Measurements from ENCODE around the gene CBARP.

The CBARP gene

DNA sequence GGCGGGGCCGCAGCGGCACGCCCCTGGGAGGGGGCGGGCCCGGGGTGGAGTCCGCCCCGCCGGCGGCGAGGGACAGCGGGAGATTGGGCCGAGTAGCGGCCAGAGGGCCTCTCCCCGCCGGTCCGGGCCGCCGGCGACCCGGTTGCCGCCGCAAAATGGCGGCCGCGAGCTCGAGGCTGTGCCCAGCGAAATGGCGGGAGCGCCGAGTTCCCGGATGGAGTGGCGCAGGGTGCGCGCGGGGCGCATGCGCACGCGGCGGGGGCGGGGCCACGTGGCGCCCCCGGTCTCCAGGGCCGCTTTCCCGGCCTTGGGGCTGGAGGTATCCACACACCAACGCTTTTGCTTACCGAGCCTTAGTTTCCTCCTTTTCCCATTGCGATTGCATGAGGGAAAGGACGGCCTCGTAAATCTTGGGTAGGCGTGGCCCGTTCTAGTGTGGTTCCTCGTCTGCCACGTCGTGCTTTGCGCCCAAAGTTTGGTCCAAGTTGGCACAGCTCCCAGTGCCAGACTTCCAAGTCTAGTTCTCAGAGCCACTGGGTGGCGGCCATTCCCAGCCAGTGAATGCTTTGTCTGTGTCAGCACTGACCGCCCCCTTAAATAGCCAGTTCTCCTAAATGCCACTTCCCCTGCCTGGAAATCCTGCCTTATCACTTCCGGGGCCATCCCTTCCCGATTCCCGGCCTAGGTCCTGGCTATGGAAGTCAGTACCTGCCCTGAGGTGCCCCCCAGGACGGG is 31.8 kb upstream of the CBARP start (continued):
- TF ChIP-seq, protein P1, sequence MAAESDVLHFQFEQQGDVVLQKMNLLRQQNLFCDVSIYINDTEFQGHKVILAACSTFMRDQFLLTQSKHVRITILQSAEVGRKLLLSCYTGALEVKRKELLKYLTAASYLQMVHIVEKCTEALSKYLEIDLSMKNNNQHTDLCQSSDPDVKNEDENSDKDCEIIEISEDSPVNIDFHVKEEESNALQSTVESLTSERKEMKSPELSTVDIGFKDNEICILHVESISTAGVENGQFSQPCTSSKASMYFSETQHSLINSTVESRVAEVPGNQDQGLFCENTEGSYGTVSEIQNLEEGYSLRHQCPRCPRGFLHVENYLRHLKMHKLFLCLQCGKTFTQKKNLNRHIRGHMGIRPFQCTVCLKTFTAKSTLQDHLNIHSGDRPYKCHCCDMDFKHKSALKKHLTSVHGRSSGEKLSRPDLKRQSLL (tag by site-specific recombination; IDR thresholded peaks at IDR 0.05): no peak
- TF ChIP-seq, protein P2, sequence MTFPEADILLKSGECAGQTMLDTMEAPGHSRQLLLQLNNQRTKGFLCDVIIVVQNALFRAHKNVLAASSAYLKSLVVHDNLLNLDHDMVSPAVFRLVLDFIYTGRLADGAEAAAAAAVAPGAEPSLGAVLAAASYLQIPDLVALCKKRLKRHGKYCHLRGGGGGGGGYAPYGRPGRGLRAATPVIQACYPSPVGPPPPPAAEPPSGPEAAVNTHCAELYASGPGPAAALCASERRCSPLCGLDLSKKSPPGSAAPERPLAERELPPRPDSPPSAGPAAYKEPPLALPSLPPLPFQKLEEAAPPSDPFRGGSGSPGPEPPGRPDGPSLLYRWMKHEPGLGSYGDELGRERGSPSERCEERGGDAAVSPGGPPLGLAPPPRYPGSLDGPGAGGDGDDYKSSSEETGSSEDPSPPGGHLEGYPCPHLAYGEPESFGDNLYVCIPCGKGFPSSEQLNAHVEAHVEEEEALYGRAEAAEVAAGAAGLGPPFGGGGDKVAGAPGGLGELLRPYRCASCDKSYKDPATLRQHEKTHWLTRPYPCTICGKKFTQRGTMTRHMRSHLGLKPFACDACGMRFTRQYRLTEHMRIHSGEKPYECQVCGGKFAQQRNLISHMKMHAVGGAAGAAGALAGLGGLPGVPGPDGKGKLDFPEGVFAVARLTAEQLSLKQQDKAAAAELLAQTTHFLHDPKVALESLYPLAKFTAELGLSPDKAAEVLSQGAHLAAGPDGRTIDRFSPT (tag by site-specific recombination; IDR thresholded peaks at IDR 0.05): peak; percentile 20; the same call in 1 of the 2 replicates
- no peak for TF ChIP-seq ZNF311 (tag by site-specific recombination; IDR thresholded peaks at IDR 0.05; ENCODE audit: borderline replicate concordance)
- no peak for TF ChIP-seq ZNF549 (tag by site-specific recombination; IDR thresholded peaks at IDR 0.05)
- TF ChIP-seq MEIS1 (CRISPR knock-in tag; IDR thresholded peaks at IDR 0.05; ENCODE audit: borderline replicate concordance): no peak
- no peak for TF ChIP-seq ZNF792 (tag by site-specific recombination; IDR thresholded peaks at IDR 0.05)
- TF ChIP-seq ZNF112 (tag by site-specific recombination; IDR thresholded peaks at IDR 0.05): no peak
- TF ChIP-seq, protein P3, sequence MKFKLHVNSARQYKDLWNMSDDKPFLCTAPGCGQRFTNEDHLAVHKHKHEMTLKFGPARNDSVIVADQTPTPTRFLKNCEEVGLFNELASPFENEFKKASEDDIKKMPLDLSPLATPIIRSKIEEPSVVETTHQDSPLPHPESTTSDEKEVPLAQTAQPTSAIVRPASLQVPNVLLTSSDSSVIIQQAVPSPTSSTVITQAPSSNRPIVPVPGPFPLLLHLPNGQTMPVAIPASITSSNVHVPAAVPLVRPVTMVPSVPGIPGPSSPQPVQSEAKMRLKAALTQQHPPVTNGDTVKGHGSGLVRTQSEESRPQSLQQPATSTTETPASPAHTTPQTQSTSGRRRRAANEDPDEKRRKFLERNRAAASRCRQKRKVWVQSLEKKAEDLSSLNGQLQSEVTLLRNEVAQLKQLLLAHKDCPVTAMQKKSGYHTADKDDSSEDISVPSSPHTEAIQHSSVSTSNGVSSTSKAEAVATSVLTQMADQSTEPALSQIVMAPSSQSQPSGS (tag by site-specific recombination; IDR thresholded peaks at IDR 0.05; ENCODE audit: low read depth): no peak
- TF ChIP-seq ZNF324 (tag by site-specific recombination; IDR thresholded peaks at IDR 0.05): peak; percentile 49; the same call in 1 of the 2 replicates
- peak; percentile 66 for TF ChIP-seq ZNF596 (tag by site-specific recombination; IDR thresholded peaks at IDR 0.05)
- no peak for TF ChIP-seq ZNF184 (tag by site-specific recombination; IDR thresholded peaks at IDR 0.05)
- no peak for TF ChIP-seq ZNF544 (tag by site-specific recombination; IDR thresholded peaks at IDR 0.05)
- TF ChIP-seq ZNF776 (tag by site-specific recombination; IDR thresholded peaks at IDR 0.05; ENCODE audit: borderline replicate concordance): no peak
- TF ChIP-seq ZNF658 (tag by site-specific recombination; IDR thresholded peaks at IDR 0.05): no peak
- TF ChIP-seq ZXDB (tag by site-specific recombination; IDR thresholded peaks at IDR 0.05): peak; percentile 70
- no peak for TF ChIP-seq ZNF514 (tag by site-specific recombination; IDR thresholded peaks at IDR 0.05)
- TF ChIP-seq ZNF416 (tag by site-specific recombination; IDR thresholded peaks at IDR 0.05): no peak
- TF ChIP-seq TCF7L2 (IDR thresholded peaks at IDR 0.05; ENCODE audit: borderline replicate concordance, low read depth, low read length): no peak
- no peak for TF ChIP-seq ZNF791 (tag by site-specific recombination; IDR thresholded peaks at IDR 0.05)
- TF ChIP-seq ZNF214 (tag by site-specific recombination; IDR thresholded peaks at IDR 0.05; ENCODE audit: borderline replicate concordance): no peak
- TF ChIP-seq, protein P4, sequence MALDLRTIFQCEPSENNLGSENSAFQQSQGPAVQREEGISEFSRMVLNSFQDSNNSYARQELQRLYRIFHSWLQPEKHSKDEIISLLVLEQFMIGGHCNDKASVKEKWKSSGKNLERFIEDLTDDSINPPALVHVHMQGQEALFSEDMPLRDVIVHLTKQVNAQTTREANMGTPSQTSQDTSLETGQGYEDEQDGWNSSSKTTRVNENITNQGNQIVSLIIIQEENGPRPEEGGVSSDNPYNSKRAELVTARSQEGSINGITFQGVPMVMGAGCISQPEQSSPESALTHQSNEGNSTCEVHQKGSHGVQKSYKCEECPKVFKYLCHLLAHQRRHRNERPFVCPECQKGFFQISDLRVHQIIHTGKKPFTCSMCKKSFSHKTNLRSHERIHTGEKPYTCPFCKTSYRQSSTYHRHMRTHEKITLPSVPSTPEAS (tag by site-specific recombination; IDR thresholded peaks at IDR 0.05): no peak
- no peak; the same call in none of the 2 replicates for TF ChIP-seq KLF1 (tag by site-specific recombination; IDR thresholded peaks at IDR 0.05)
- no peak for TF ChIP-seq HOXA7 (CRISPR knock-in tag; IDR thresholded peaks at IDR 0.05; ENCODE audit: borderline replicate concordance)
- no peak for TF ChIP-seq ZNF423 (tag by site-specific recombination; IDR thresholded peaks at IDR 0.05)
- TF ChIP-seq, protein P5, sequence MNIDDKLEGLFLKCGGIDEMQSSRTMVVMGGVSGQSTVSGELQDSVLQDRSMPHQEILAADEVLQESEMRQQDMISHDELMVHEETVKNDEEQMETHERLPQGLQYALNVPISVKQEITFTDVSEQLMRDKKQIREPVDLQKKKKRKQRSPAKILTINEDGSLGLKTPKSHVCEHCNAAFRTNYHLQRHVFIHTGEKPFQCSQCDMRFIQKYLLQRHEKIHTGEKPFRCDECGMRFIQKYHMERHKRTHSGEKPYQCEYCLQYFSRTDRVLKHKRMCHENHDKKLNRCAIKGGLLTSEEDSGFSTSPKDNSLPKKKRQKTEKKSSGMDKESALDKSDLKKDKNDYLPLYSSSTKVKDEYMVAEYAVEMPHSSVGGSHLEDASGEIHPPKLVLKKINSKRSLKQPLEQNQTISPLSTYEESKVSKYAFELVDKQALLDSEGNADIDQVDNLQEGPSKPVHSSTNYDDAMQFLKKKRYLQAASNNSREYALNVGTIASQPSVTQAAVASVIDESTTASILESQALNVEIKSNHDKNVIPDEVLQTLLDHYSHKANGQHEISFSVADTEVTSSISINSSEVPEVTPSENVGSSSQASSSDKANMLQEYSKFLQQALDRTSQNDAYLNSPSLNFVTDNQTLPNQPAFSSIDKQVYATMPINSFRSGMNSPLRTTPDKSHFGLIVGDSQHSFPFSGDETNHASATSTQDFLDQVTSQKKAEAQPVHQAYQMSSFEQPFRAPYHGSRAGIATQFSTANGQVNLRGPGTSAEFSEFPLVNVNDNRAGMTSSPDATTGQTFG (tag by site-specific recombination; IDR thresholded peaks at IDR 0.05; ENCODE audit: borderline replicate concordance): no peak
- peak; percentile 20; the same call in 1 of the 2 replicates for TF ChIP-seq ZBTB17 (tag by site-specific recombination; IDR thresholded peaks at IDR 0.05)
- no peak for TF ChIP-seq ZNF529 (tag by site-specific recombination; IDR thresholded peaks at IDR 0.05; ENCODE audit: insufficient replicate concordance)
- 0 out of 2 replicates have a peak, but pooled peaks have one; percentile 40 for TF ChIP-seq ZNF76 (tag by site-specific recombination; IDR thresholded peaks at IDR 0.05; ENCODE audit: borderline replicate concordance, low read depth)
- TF ChIP-seq BCL11B (tag by site-specific recombination; IDR thresholded peaks at IDR 0.05; ENCODE audit: low read depth): no peak
- no peak for TF ChIP-seq TRIM28 (IDR thresholded peaks at IDR 0.05; ENCODE audit: borderline replicate concordance, low read length)
- TF ChIP-seq ZNF610 (tag by site-specific recombination; IDR thresholded peaks at IDR 0.05; ENCODE audit: borderline replicate concordance): peak; percentile 60; the same call in 1 of the 2 replicates
- TF ChIP-seq KLF10 (tag by site-specific recombination; IDR thresholded peaks at IDR 0.05): no peak; the same call in 1 of the 2 replicates
- no peak for TF ChIP-seq ZNF350 (tag by site-specific recombination; IDR thresholded peaks at IDR 0.05)

All from HEK293 (cell line).